H1 (cell line): Measurements from ENCODE around the gene DNAH1. TPM values are rescaled to one million over a fixed set of nuclear protein-coding genes. Genes with fewer than 3 reads are reported as not detected.

Experiments used
- CBX8 ChIP-seq: fragments of 300-800, 300-1000 bp; sonication (generic); IDR thresholded peaks from 2 replicates; pipeline ENCODE4 v1.7.1; 2016; ENCODE audit warnings: low read depth, low read length, borderline replicate concordance
- GTF2F1 ChIP-seq: IDR thresholded peaks from 2 replicates; pipeline ENCODE4 v1.6.1; 2012; ENCODE audit warnings: low read depth, low read length, improper control_type of control experiment, borderline replicate concordance
- POLR2AphosphoS5 ChIP-seq: IDR thresholded peaks from 2 replicates; pipeline ENCODE4 v1.6.1; 2011; ENCODE audit warnings: low read depth, low read length
- RBBP5 ChIP-seq: IDR thresholded peaks from 2 replicates; pipeline ENCODE4 v1.7.1; 2012; ENCODE audit warnings: low read depth, mild to moderate bottlenecking, inconsistent platforms, low read length, moderate library complexity, borderline replicate concordance
- SIN3A ChIP-seq, 2 experiments: IDR thresholded peaks in 1 of 2; conservative IDR thresholded peaks in 1 of 2; 2 replicates each; pipeline ENCODE4 v1.6.1; 2011 to 2012; ENCODE audit warnings: low read length in 2 of 2, improper control_type of control experiment in 1 of 2, low read depth in 1 of 2, mild to moderate bottlenecking in 1 of 2
- SP1 ChIP-seq: IDR thresholded peaks from 2 replicates; pipeline ENCODE4 v1.6.1; 2011; ENCODE audit warnings: low read depth, low read length
- polyA plus RNA-seq, 7 experiments: library from polyadenylated mRNA; depleted of rRNA in 3 of 7; stranded (reverse) in 5 of 7; unstranded in 2 of 7; fragments of >200 nt in 5 of 7; fragments of 200-250 nt in 2 of 7; gene quantifications; 1 replicate in 5 of 7; 2 replicates in 1 of 7; 4 replicates in 1 of 7; pipeline versions ENCODE4 v1.2.1 to v1.2.3, GENCODE V29; 2011 to 2013; ENCODE audit warnings: missing spikeins in 2 of 7, mixed read lengths in 2 of 7
- total RNA-seq: library from RNA; stranded (reverse); fragmentation: NEBNext Ultra II Directional; extraction: Animal tissue kit (Norgen Biotek cat#: 25700); gene quantifications from 2 replicates; pipeline ENCODE4 v1.2.1, GENCODE V29; 2021

DNAH1 gene
- total and polyA plus RNA-seq, 2 of the 8 experiments (the other 6 are each of a cell fraction or from before 2014, with no cell fraction given), result 1.0 to 1.5 TPM

- no peak for TF ChIP-seq RBBP5
- no peak for TF ChIP-seq GTF2F1
- TF ChIP-seq SP1, result no peak
- TF ChIP-seq SIN3A (conservative IDR thresholded peaks at IDR 0.05 in 1 of 2, IDR thresholded peaks at IDR 0.05 in 1 of 2; ENCODE audit: low read depth in 1 of 2, low read length in 2 of 2), result no peak
- no peak for TF ChIP-seq CBX8
- no peak for TF ChIP-seq POLR2AphosphoS5
Measured at GRCh38 chr3:52330194-52330805, 14.2 kb downstream of the DNAH1 start (continued).
